ENCODE results near the gene GIGYF2.

- TF ChIP-seq POLR2A (IDR thresholded peaks at IDR 0.05), result no peak
- TF ChIP-seq, protein P1, sequence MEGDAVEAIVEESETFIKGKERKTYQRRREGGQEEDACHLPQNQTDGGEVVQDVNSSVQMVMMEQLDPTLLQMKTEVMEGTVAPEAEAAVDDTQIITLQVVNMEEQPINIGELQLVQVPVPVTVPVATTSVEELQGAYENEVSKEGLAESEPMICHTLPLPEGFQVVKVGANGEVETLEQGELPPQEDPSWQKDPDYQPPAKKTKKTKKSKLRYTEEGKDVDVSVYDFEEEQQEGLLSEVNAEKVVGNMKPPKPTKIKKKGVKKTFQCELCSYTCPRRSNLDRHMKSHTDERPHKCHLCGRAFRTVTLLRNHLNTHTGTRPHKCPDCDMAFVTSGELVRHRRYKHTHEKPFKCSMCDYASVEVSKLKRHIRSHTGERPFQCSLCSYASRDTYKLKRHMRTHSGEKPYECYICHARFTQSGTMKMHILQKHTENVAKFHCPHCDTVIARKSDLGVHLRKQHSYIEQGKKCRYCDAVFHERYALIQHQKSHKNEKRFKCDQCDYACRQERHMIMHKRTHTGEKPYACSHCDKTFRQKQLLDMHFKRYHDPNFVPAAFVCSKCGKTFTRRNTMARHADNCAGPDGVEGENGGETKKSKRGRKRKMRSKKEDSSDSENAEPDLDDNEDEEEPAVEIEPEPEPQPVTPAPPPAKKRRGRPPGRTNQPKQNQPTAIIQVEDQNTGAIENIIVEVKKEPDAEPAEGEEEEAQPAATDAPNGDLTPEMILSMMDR (IDR thresholded peaks at IDR 0.05), result no peak
- TF ChIP-seq POLR2AphosphoS5 (IDR thresholded peaks at IDR 0.05), result no peak
- no peak for TF ChIP-seq EP300 (IDR thresholded peaks at IDR 0.05)
Measured at GRCh38 chr2:232658217-232658785, 38.8 kb upstream of the GIGYF2 start.
